K562 (cell line): ENCODE results near the gene FAM78A. TPM values are rescaled to one million over a fixed set of nuclear protein-coding genes. Genes with fewer than 3 reads are reported as not detected.
A peak's percentile ranks its signal among the peaks of the same experiment; 100 is the strongest.
"Not testable (repeated sequence)": the region's sequence is repeated elsewhere in the genome, so short reads cannot be mapped to it uniquely, and the experiment has no call there.

Experiments used
- ATAC-seq: fragments of 200-7000 bp; cut with Tn5 transposase; 3 replicates; pipeline ENCODE4 v1.9.1; 2020; ENCODE audit warnings: moderate library complexity
- BruUV-seq: library from RNA; stranded (reverse); fragments of 400-500 nt; replicated peaks from 2 replicates; lab custom pipeline; 2021; lab: Mats Ljungman, UMichigan
- CTCF ChIA-PET: fragments of 300-600 bp; formaldehyde crosslinking; extraction: SDS; loops from one replicate; lab custom pipeline; 2021; ENCODE audit warnings: low intra/inter-chr PET ratio; lab: Yijun Ruan, JAX
- POLR2A ChIA-PET: fragments of 300-600, 350-650 bp; sonication (Branson Sonifier 250); formaldehyde crosslinking; extraction: SDS; loops from one replicate; lab custom pipeline; 2021; ENCODE audit warnings: antibody characterized with exemption, inconsistent platforms; lab: Yijun Ruan, JAX
- DNase-seq, 4 experiments: peaks; one replicate each; pipeline versions ENCODE4 v3.0.0 to v3.0.0-alpha.2; 2011 to 2018; ENCODE audit warnings: low spot score in 3 of 4, mixed read lengths in 3 of 4; ENCODE audit errors: extremely low read depth in 1 of 4
- FAIRE-seq: peaks from 2 replicates; lab custom pipeline; 2011; peaks lifted over from hg19 to GRCh38; lab: Jason Lieb, UNC
- H2AFZ ChIP-seq: 2 replicates; pipeline ENCODE4 v1.6.0; 2011; ENCODE audit warnings: low read depth, low read length, control low read depth, inconsistent platforms
- H3K27ac ChIP-seq: fragments of 200-600 bp; 3 replicates; pipeline ENCODE4 v1.8.0; 2011; ENCODE audit warnings: low read depth, mild to moderate bottlenecking, control low read depth, inconsistent platforms, low read length, moderate library complexity, mixed read lengths; ENCODE audit errors: extremely low read depth
- H3K27me3 ChIP-seq, 2 experiments: fragments of 300-600 bp in 1 of 2; 2 replicates in 1 of 2; 3 replicates in 1 of 2; pipeline versions ENCODE4 v1.6.0 to v1.8.0; 2011; ENCODE audit warnings: inconsistent platforms in 2 of 2, low read length in 2 of 2, mild to moderate bottlenecking in 1 of 2, mixed read lengths in 1 of 2, moderate library complexity in 1 of 2; ENCODE audit not compliant: control insufficient read depth in 2 of 2, insufficient read depth in 2 of 2
- H3K36me3 ChIP-seq: fragments of 300-600 bp; 3 replicates; pipeline ENCODE4 v1.8.0; 2011; ENCODE audit warnings: mild to moderate bottlenecking, low read length, inconsistent platforms; ENCODE audit not compliant: control insufficient read depth, insufficient read depth
- H3K4me1 ChIP-seq, 2 experiments: fragments of 200-600 bp in 1 of 2; replicated peaks in 1 of 2; 2 replicates in 1 of 2; 3 replicates in 1 of 2; pipeline versions ENCODE4 v1.5.1 to v1.8.0; 2011; ENCODE audit warnings: inconsistent platforms in 2 of 2, low read length in 2 of 2, mild to moderate bottlenecking in 1 of 2, mixed read lengths in 1 of 2, moderate library complexity in 1 of 2; ENCODE audit not compliant: control insufficient read depth in 2 of 2, insufficient read depth in 2 of 2
- H3K4me2 ChIP-seq: 2 replicates; pipeline ENCODE4 v1.6.1; 2011; ENCODE audit warnings: low read length, control low read depth, inconsistent platforms, mixed read lengths; ENCODE audit not compliant: insufficient read depth
- H3K4me3 ChIP-seq: fragments of 200-600 bp; sonication (generic), shearing (Covaris generic); 2 replicates; pipeline ENCODE4 v1.5.1; 2016; ENCODE audit warnings: control low read depth, inconsistent platforms
- H3K79me2 ChIP-seq: fragments of 200-600 bp; 3 replicates; pipeline ENCODE4 v1.8.0; 2011; ENCODE audit warnings: low read length, inconsistent platforms; ENCODE audit not compliant: control insufficient read depth, insufficient read depth
- H3K9ac ChIP-seq, 2 experiments: 2 replicates each; pipeline versions ENCODE4 v1.6.0 to v1.6.1; 2011; ENCODE audit warnings: low read depth in 2 of 2, low read length in 2 of 2, control low read depth in 1 of 2, inconsistent platforms in 1 of 2, mild to moderate bottlenecking in 1 of 2, mixed read lengths in 1 of 2; ENCODE audit not compliant: insufficient read depth in 1 of 2
- H3K9me1 ChIP-seq: one replicate; pipeline ENCODE4 v1.6.0; 2011; ENCODE audit warnings: inconsistent platforms, mild to moderate bottlenecking, low read length, moderate library complexity; ENCODE audit not compliant: control insufficient read depth, insufficient read depth
- H3K9me3 ChIP-seq: replicated peaks from 2 replicates; pipeline ENCODE4 v1.5.1; 2011; ENCODE audit warnings: low read depth, low read length, inconsistent platforms; ENCODE audit not compliant: control insufficient read depth, insufficient read depth
- H4K20me1 ChIP-seq: replicated peaks from 2 replicates; pipeline ENCODE4 v1.6.1; 2011; ENCODE audit warnings: low read length, inconsistent platforms, mixed read lengths; ENCODE audit not compliant: control insufficient read depth, insufficient read depth
- E2F1 ChIP-seq: sonication (generic); formaldehyde crosslinking; IDR thresholded peaks from 2 replicates; pipeline ENCODE4 v1.8.1; 2023; ENCODE audit warnings: mild to moderate bottlenecking, missing genetic modification reagents, moderate library complexity
- HMGXB4 ChIP-seq: sonication (generic); formaldehyde crosslinking; IDR thresholded peaks from 2 replicates; pipeline ENCODE4 v1.8.1; 2023; ENCODE audit warnings: mild to moderate bottlenecking, missing genetic modification reagents
- WGBS: fragments of 100-300 bp; shearing (Covaris generic); methylation state at CpG from one replicate; pipeline ENCODE4 v1.1.6; 2016; ENCODE audit warnings: low coverage, mixed read lengths; ENCODE audit not compliant: insufficient coverage; ENCODE audit errors: missing lambda C conversion rate; 5-methylcytosine and 5-hydroxymethylcytosine counted together
- in situ Hi-C: fragments of 300-500 bp; cut with MboI; formaldehyde crosslinking; loops from 4 replicates; pipeline ENCODE4 v1.15.0; 2018; ENCODE audit warnings: inconsistent platforms, mixed read lengths
- intact Hi-C: fragments of 100-400 bp; cut with micrococcal nuclease; formaldehyde crosslinking; loops from 2 replicates; pipeline ENCODE4 v1.14.2; 2022
- polyA plus RNA-seq, 8 experiments: library from polyadenylated mRNA; depleted of rRNA in 4 of 8; stranded (reverse) in 5 of 8; unstranded in 3 of 8; fragments of >200 nt; fragmentation: Nextera tagmentation in 2 of 8; fragmentation: Illumina TruSeq in 1 of 8; extraction: Ambion mirVana in 2 of 8; extraction: Trizol in 1 of 8; gene quantifications; 2 replicates each; pipeline versions ENCODE4 v1.2.1 to v1.2.3, GENCODE V29; 2011 to 2014; ENCODE audit warnings: inconsistent platforms in 1 of 8, missing spikeins in 1 of 8
- total RNA-seq, 7 experiments: library from RNA; depleted of rRNA in 6 of 7; stranded (reverse); fragments of >200 nt in 6 of 7; fragmentation: Illumina TruSeq in 2 of 7; extraction: Trizol in 2 of 7; gene quantifications; 2 replicates each; pipeline versions ENCODE4 v1.2.1 to v1.2.3, GENCODE V29; 2011 to 2021; ENCODE audit warnings: low replicate concordance in 1 of 7

FAM78A gene
- total and polyA plus RNA-seq, 9 of the 15 experiments (the other 6 are each of a cell fraction or from before 2014, with no cell fraction given): 0.56 to 103 (median 55.2) TPM

- BruUV-seq, FAIRE-seq, H3K9me3 ChIP-seq, H3K4me3 ChIP-seq, H3K79me2 ChIP-seq, H3K36me3 ChIP-seq, CTCF ChIA-PET, intact Hi-C loops, H3K9me1 ChIP-seq, H3K27ac ChIP-seq, H3K9ac ChIP-seq, H4K20me1 ChIP-seq, in situ Hi-C loops, H3K4me2 ChIP-seq, DNase-seq, POLR2A ChIA-PET, ATAC-seq, H3K4me1 ChIP-seq, H2AFZ ChIP-seq: not testable (repeated sequence)
- 60% methylated on average over 5 of the region's 5 CpGs for WGBS
- H3K27me3 ChIP-seq: peaks cover 3 to 24% of the 10 kb centered on the region in 2 experiments; a peak in 4 of 5 replicates
- peak; percentile 59; the same call in 1 of the 2 replicates for TF ChIP-seq HMGXB4 (CRISPR knock-in tag)
- TF ChIP-seq E2F1 (CRISPR knock-in tag): 0 out of 2 replicates have a peak, but pooled peaks have one; percentile 3
Measured at GRCh38 chr9:131244331-131244730, 32.0 kb downstream of the FAM78A start.
